ENCODE data around the gene NUCB2.
"Not testable (repeated sequence)": the region's sequence is repeated elsewhere in the genome, so short reads cannot be mapped to it uniquely, and the experiment has no call there.

DNA sequence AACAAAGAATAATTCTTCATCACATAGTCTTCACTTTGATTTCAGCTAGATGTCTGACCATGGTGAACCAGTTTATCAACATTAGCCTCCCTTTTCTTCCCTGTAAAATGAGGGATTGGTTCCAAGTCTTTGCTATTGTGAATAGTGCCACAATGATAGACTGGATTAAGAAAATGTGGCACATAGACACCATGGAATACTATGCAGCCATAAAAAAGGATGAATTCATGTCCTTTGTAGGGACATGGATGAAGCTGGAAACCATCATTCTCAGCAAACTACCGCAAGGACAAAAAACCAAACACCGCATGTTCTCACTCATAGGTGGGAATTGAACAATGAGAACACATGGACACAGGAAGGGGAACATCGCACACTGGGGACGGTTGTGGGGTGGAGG lies 33.6 kb upstream of the NUCB2 start:
- TF ChIP-seq, protein P1, sequence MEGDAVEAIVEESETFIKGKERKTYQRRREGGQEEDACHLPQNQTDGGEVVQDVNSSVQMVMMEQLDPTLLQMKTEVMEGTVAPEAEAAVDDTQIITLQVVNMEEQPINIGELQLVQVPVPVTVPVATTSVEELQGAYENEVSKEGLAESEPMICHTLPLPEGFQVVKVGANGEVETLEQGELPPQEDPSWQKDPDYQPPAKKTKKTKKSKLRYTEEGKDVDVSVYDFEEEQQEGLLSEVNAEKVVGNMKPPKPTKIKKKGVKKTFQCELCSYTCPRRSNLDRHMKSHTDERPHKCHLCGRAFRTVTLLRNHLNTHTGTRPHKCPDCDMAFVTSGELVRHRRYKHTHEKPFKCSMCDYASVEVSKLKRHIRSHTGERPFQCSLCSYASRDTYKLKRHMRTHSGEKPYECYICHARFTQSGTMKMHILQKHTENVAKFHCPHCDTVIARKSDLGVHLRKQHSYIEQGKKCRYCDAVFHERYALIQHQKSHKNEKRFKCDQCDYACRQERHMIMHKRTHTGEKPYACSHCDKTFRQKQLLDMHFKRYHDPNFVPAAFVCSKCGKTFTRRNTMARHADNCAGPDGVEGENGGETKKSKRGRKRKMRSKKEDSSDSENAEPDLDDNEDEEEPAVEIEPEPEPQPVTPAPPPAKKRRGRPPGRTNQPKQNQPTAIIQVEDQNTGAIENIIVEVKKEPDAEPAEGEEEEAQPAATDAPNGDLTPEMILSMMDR (IDR thresholded peaks at IDR 0.05; ENCODE audit: low read depth, low read length, poor library complexity, severe bottlenecking) = not testable (repeated sequence)
- TF ChIP-seq EZH2phosphoT487 (IDR thresholded peaks at IDR 0.05; ENCODE audit: borderline replicate concordance, low read length) = not testable (repeated sequence)

Data from DOHH2 (cell line).